ENCODE measurements around the gene IFIT3.

- TF ChIP-seq POLR2AphosphoS5 (IDR thresholded peaks at IDR 0.05) = peak; percentile 52 to 70 (median 63)
- TF ChIP-seq CTCF (IDR thresholded peaks at IDR 0.05) = no peak
- no peak for TF ChIP-seq POLR2A (IDR thresholded peaks at IDR 0.05)
- no peak for TF ChIP-seq EP300 (IDR thresholded peaks at IDR 0.05)
Measured at GRCh38 chr10:89373916-89374711, 46.3 kb downstream of the IFIT3 start.
